H7 (cell line): ENCODE results near the gene FRZB. TPM values are rescaled to one million over a fixed set of nuclear protein-coding genes. Genes with fewer than 3 reads are reported as not detected.
"Not testable (repeated sequence)": the region's sequence is repeated elsewhere in the genome, so short reads cannot be mapped to it uniquely, and the experiment has no call there.

Source experiments
- DNase-seq: peaks from one replicate; pipeline ENCODE4 v3.0.0; 2012
- H3K27me3 ChIP-seq: 2 replicates; pipeline ENCODE4 v1.6.0; 2011; ENCODE audit warnings: mild to moderate bottlenecking, low read length; ENCODE audit not compliant: control insufficient read depth, insufficient read depth
- H3K36me3 ChIP-seq: replicated peaks from 2 replicates; pipeline ENCODE4 v1.5.1; 2011; ENCODE audit warnings: low read length; ENCODE audit not compliant: control insufficient read depth, insufficient read depth
- H3K4me3 ChIP-seq: 2 replicates; pipeline ENCODE4 v1.5.1; 2011; ENCODE audit warnings: low read depth, mild to moderate bottlenecking, control low read depth, low read length, moderate library complexity; ENCODE audit not compliant: insufficient read depth
- total RNA-seq: library from RNA; depleted of rRNA; stranded (reverse); fragments of >200 nt; shearing (Covaris generic); gene quantifications from 2 replicates; pipeline ENCODE4 v1.2.3, GENCODE V29; 2014

Gene FRZB
- total RNA-seq, 1 experiment from 2014 or later = 1.5 TPM

DNA sequence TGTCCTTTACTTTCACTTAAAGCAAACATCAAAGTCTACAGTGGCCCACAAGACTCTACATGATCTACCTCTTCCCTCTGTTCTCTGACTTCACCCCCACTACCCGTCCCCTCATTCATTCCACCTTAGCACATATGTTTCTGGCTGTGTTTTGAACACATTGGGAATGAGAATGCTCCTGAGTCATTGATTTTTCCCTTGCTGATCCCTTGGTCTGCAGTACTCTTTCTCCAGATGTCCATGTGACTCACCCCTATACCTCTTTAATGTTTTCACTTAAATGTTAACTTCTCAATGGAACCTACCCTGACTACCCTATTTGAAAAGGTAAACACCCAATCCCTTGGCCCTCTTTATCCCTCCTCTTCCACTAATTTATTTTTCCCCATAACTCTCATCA, 30.7 kb upstream of the FRZB start:
- no peak overlapping the region for H3K4me3 ChIP-seq
- no peak for DNase-seq
- no peaks in the 10 kb centered on the region for H3K36me3 ChIP-seq
- no peaks in the 10 kb centered on the region for H3K27me3 ChIP-seq

DNA sequence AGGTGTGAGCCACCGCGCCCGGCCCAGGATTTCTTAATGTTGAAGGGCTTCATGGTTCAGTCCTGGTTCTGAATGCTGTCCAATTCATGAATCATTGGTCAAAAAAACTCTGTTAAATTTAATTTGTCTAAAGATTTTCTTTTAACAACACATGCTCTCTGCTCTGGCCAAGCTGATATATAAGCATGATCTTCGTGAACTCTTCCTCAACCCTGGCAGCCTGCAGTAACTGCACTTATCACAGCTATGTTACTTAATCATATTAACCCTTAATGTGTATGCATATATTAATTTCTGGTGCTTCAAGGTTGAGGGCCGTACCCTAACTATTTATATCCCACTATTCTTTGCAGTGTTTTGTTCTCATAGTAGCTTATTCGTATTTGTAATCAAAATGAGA, 29.4 kb upstream of the FRZB start:
- H3K27me3 ChIP-seq = no peaks in the 10 kb centered on the region
- H3K4me3 ChIP-seq = no peak overlapping the region
- no peak for DNase-seq
- H3K36me3 ChIP-seq = no peaks in the 10 kb centered on the region

- Histone ChIP-seq H3K27me3 (no peaks in the 10 kb centered on the region), H3K36me3 (no peaks in the 10 kb centered on the region), H3K4me3 (no peak overlapping the region)
- DNase-seq = no peak
These were observed 28.7 kb upstream of the FRZB start for GRCh38 chr2:182895169-182895568.

- DNase-seq = no peak
- Histone ChIP-seq H3K36me3 (no peaks in the 10 kb centered on the region), H3K27me3 (no peaks in the 10 kb centered on the region), H3K4me3 (no peak overlapping the region)
These were observed 27.7 kb upstream of the FRZB start for GRCh38 chr2:182894174-182894573.

DNA sequence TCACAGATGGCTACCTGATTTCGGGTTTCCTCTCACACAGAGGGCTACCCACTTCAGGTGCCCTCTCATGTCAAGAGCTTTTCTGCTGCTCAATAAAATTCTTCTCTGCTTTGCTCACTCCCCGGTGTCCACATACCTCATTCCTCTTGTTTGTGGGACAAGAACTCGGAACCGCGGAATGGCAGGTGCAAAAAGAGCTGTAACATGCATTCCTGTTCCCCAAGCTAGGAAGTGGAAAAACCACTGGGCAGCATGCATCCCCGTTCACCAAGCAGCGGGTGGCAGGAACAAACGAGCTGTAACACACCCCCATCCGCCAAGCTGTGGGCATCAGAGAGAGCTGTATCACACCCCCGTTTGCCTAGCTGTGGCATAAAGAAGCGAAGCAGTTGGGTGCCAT, 27.2 kb upstream of the FRZB start:
- no peak for DNase-seq
- no peak overlapping the region for H3K4me3 ChIP-seq
- H3K27me3 ChIP-seq = no peaks in the 10 kb centered on the region
- H3K36me3 ChIP-seq = no peaks in the 10 kb centered on the region

- DNase-seq, H3K27me3 ChIP-seq, H3K36me3 ChIP-seq, H3K4me3 ChIP-seq: not testable (repeated sequence)
These were observed 26.6 kb upstream of the FRZB start for GRCh38 chr2:182893035-182893434.

GRCh38 chr2:182891611-182892010, 25.2 kb upstream of the FRZB start:
- no peak for DNase-seq
- H3K4me3 ChIP-seq = no peak overlapping the region
- no peaks in the 10 kb centered on the region for H3K36me3 ChIP-seq
- H3K27me3 ChIP-seq = no peaks in the 10 kb centered on the region

DNA sequence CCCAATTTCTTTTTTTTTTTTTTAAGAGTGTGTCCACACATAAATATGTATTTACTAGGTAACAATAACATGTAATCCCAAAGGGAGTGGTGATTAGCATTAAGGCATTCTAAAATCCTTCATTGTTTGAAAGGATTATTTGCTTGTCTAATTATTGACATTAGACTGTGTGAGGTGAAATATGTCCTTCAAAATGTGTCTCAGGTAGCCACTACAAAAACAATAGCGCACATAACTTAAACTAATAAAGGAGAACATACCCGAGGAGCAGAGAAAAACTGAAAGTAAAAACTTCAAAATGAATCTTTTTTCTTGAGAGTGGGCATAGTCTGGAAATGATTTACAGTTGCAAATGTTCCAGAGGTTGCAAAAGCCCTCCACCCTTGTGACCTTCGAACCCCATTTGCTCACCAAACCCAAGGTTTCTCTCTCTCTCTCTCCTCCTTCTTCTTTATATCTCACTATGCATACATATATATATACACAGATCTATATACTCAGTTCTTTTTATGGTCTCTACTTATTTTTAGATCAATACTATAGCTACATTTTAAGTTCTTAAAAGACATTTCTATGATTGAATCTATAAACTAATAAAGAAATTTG, 24.4 kb upstream of the FRZB start:
- no peak for DNase-seq
- no peak overlapping the region for H3K4me3 ChIP-seq
- no peaks in the 10 kb centered on the region for H3K36me3 ChIP-seq
- no peaks in the 10 kb centered on the region for H3K27me3 ChIP-seq

GRCh38 chr2:182890305-182890704, 23.9 kb upstream of the FRZB start:
- no peak for DNase-seq
- Histone ChIP-seq H3K36me3 (no peaks in the 10 kb centered on the region), H3K27me3 (no peaks in the 10 kb centered on the region), H3K4me3 (no peak overlapping the region)

- no peaks in the 10 kb centered on the region for H3K36me3 ChIP-seq
- H3K27me3 ChIP-seq = no peaks in the 10 kb centered on the region
- DNase-seq = no peak
- H3K4me3 ChIP-seq = no peak overlapping the region
These were observed 21.4 kb upstream of the FRZB start for GRCh38 chr2:182887753-182888415.

DNA sequence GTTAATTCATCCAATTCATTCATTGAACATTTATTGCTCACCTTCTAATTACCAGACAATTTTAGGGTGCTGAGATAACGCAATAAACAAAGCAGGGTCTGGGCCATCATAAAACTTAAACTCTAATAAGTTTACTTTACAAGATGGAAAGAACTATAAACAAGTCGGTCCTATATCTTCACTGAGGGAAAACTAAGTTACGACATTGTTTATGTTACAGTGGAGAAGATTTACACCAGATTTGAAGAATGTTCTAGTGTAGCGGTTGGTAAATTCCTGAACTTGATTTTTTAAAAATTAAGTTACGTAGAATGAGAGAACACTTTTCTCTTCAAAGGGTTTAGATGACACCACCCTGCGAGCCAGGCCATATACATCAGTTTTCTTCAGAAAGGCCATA, 20.7 kb upstream of the FRZB start:
- H3K4me3 ChIP-seq = no peak overlapping the region
- no peaks in the 10 kb centered on the region for H3K36me3 ChIP-seq
- no peak for DNase-seq
- no peaks in the 10 kb centered on the region for H3K27me3 ChIP-seq

DNA sequence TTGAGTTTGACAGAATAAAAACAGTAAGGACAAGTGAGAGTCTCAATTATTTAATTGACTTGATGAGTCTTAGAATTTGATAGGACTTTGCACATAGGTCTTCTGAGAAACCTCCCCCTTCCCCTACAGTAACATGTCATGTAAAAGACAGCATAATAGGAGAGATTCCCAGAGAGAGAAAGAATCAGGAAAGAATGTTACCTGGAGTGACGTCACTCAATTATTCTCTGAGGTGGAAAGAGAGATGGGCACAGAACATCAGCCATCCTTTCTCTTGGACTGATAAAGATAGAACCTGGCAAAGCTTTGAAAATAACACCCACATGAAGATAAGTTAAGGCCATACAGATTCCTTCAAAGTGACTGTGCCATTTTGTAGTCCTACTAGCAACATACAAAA, 19.3 kb upstream of the FRZB start:
- no peak for DNase-seq
- Histone ChIP-seq H3K36me3 (no peaks in the 10 kb centered on the region), H3K27me3 (no peaks in the 10 kb centered on the region), H3K4me3 (no peak overlapping the region)

- no peak overlapping the region for H3K4me3 ChIP-seq
- DNase-seq = no peak
- H3K36me3 ChIP-seq = no peaks in the 10 kb centered on the region
- no peaks in the 10 kb centered on the region for H3K27me3 ChIP-seq
These were observed 17.0 kb upstream of the FRZB start for GRCh38 chr2:182883451-182883850.

DNA sequence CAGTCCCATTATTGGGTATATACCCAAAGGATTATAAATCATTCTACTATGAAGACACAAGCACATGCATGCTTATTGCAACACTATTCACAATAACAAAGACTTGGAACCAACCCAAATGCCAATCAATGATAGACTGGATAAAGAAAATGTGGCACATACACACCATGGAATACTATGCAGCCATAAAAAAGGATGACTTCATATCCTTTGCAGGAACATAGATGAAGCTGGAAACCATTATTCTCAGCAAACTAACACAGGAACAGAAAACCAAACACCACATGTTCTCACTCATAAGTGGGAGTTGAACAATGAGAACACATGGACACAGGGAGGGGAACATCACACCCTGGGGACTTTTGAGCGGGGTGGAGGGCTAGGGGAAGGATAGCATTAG, 13.7 kb upstream of the FRZB start:
- not testable (repeated sequence) for H3K4me3 ChIP-seq, H3K27me3 ChIP-seq, H3K36me3 ChIP-seq, DNase-seq

DNA sequence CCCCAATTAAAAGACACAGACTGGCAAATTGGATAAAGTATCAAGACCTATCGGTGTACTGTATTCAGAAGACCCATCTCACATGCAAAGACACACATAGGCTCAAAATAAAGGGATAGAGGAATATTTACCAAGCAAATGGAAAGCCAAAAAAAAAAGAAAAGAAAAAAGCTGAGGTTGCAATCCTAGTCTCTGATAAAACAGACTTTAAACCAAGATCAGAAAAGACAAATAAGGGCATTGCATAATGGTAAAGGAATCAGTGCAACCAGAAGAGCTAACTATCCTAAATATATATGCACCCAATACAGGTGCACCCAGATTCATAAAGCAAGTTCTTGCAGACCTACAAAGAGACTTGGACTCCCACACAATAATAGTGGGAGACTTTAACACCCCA, 10.2 kb upstream of the FRZB start:
- not testable (repeated sequence) for H3K4me3 ChIP-seq, DNase-seq, H3K27me3 ChIP-seq, H3K36me3 ChIP-seq

GRCh38 chr2:182870227-182870626, 3.8 kb upstream of the FRZB start:
- Histone ChIP-seq H3K27me3 (peaks cover 24% of the 10 kb centered on the region), H3K36me3 (no peaks in the 10 kb centered on the region), H3K4me3 (no peak overlapping the region)
- peak; percentile 63 for DNase-seq
